HG02759 (cell line): ENCODE results near the gene STKLD1.

ENCODE experiments used
- ATAC-seq: cut with Tn5 transposase; IDR thresholded peaks from one replicate; pipeline ENCODE4 v1.9.1; 2021; ENCODE audit warnings: mild to moderate bottlenecking, moderate library complexity; ENCODE audit not compliant: unreplicated experiment

Gene STKLD1

GRCh38 chr9:133344979-133345378 is 31.2 kb upstream of the STKLD1 start:
- no peak for ATAC-seq

- no peak for ATAC-seq
Measured at GRCh38 chr9:133345596-133345995, 30.6 kb upstream of the STKLD1 start.

- no peak for ATAC-seq
Measured at GRCh38 chr9:133346021-133346785, 30.0 kb upstream of the STKLD1 start.

- ATAC-seq: peak; percentile 37
Measured at GRCh38 chr9:133347515-133347984, 28.6 kb upstream of the STKLD1 start.

GRCh38 chr9:133347985-133348717 is 28.0 kb upstream of the STKLD1 start, which contains the start of the genes MED22 and RPL7A:
Gene MED22 (minus strand): TSS chr9:133348131. CDS start chr9:133346662, 1,469 bp downstream.
Gene RPL7A (plus strand): TSS chr9:133348218. CDS start chr9:133348244, 26 bp downstream.
- ATAC-seq: peak; percentile 71

GRCh38 chr9:133348718-133349573 is 27.2 kb upstream of the STKLD1 start:
- ATAC-seq: no peak

GRCh38 chr9:133349965-133350616 is 26.1 kb upstream of the STKLD1 start:
- no peak for ATAC-seq

- ATAC-seq: no peak
Measured at GRCh38 chr9:133351526-133351907, 24.6 kb upstream of the STKLD1 start.

GRCh38 chr9:133351908-133352634 is 24.1 kb upstream of the STKLD1 start:
- ATAC-seq: no peak

GRCh38 chr9:133352635-133353340 is 23.4 kb upstream of the STKLD1 start:
- no peak for ATAC-seq

- no peak for ATAC-seq
Measured at GRCh38 chr9:133353548-133353947, 22.6 kb upstream of the STKLD1 start.

- ATAC-seq: no peak
Measured at GRCh38 chr9:133354766-133355165, 21.4 kb upstream of the STKLD1 start.

- peak; percentile 26 for ATAC-seq
Measured at GRCh38 chr9:133355881-133356357, 20.2 kb upstream of the STKLD1 start.

- peak; percentile 82 for ATAC-seq
Measured at GRCh38 chr9:133356391-133357091, 19.6 kb upstream of the STKLD1 start, which contains the start of the genes SURF1 and SURF2. Gene SURF1 (minus strand): TSS chr9:133356487. CDS start chr9:133356453, 34 bp downstream. Gene SURF2 (plus strand): TSS chr9:133356550. CDS start chr9:133356593, 43 bp downstream.

GRCh38 chr9:133357656-133358055 is 18.5 kb upstream of the STKLD1 start:
- no peak for ATAC-seq

- ATAC-seq: no peak
Measured at GRCh38 chr9:133359399-133360175, 16.6 kb upstream of the STKLD1 start.
